Kasumi-1 (cell line): ENCODE data around the gene WDR76.
A peak's percentile ranks its signal among the peaks of the same experiment; 100 is the strongest.

Source experiments
- DNase-seq, 2 experiments: peaks; one replicate each; lab custom pipeline; 2025; lab: John Stamatoyannopoulos, UW

WDR76 gene

DNA sequence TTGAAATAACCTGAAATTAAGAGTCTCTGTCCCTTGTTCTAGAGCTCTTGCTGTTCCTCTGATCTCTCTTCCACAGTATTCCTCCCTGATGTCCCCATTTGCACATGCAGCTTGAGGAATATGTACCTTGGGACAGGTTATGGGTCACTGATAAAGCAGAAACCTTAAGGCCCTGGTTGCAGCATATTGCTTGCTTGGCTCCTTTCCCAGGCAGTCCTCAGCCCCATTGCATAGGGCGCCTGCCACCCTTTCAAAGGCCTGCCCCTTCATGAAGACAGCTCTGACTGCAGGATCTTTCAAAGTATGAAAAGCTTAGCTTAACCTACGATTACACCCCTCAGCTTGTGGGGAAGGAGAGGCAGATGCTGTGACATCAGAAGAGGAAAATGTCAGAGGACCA is 51.6 kb downstream of the WDR76 start:
- no peak for DNase-seq

DNA sequence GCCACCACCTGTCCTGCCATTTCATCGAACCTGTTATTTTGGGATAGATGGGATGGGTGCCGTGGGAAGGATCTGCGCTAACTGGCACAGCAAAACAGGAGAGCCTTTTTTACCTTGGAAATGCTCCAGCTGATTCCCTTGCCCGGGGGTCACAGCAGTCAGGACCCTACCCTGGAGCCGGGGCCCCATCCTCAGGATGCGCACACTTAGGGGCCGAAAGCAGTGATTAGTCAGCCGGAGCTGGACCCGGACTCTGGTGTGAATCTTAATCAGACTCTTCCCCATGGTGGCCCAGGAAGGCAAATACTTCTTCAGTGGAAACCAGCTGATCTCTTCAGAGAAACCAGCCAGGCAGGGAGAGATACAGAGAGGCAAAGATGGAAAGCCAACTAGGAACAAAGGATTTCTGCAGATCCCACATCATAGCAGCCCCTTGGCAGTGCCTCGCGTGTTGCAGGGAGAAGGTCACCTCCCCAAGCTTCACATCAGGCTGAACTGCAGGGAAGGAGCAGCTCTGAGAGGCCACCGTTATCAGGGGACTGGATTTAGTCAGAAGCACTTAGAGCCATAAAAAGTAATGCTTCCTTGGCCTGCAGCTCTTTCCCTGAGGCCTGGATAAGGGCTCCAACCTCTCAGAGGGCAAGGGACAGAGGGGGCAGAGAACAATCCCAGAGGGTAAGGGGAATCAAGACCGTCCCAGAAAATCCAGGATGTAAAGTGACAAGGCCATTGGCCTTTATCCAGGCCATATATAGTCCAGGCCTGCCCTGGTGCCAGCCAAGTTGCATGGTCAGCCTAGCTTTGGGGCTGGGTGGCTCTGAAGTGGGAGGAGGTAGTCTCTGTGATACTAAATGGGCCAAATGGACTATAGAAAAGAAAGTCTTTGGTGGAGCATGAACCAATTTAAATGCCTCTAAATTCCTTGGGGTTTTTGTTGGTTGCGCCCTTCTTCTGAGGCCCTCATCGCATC is 52.9 kb downstream of the WDR76 start:
- DNase-seq, result no peak

DNA sequence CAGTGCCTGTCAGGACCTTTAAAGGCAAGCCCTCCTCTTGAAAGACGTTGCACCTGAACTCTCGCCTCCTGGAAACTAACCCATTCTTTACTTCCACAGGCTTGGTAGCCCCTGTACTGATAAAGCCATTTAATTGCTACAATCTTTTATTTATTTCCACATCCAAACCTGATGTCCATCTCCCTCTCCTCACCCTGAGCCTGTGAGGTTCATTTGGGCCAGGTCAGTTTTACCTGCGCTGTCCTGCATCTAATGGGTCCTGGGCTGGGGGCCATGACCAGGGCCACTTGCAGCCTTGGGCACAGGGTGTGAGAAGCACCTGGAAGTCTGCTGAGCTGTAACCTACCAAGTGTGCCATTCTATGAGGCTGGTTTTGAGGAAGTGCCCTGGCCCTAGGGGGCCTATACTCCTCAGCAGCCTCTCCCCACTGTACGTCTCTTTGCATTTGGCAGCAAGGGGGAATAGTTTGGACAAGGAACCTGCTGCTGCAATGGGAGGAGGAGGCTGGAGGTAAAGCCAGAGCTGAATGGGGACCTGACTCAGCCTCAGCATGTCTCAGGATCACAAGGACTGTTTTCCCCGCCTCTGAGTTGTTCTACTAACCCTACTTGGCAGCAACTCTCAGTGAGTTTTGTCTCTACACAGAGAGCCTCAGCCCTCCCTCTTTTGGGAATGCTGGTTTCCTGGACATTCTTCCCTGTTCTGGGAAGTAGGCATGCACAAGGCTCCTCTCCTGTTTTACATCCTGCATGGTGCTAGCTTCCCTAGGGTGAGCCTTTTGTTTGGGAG is 53.8 kb downstream of the WDR76 start:
- DNase-seq, result no peak

DNA sequence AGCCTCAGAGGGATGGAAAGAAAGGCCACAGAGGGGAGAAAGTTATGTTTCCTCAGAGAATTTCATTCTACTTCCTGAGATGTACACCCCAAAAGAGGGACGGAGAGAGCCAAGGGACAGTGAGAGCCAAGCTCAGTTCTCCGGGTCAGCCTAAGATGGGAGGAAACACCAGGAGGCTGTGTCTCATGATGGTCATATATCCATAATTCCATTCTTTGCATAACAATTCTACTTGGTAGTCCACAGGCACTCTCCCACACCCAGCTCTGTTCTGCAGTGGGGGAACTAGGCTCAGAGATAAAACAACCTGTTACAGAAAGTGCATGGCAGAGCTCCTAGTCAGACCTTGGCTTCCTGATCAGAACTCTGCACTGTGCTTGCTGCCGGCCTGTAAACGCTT is 54.4 kb downstream of the WDR76 start:
- no peak for DNase-seq

DNA sequence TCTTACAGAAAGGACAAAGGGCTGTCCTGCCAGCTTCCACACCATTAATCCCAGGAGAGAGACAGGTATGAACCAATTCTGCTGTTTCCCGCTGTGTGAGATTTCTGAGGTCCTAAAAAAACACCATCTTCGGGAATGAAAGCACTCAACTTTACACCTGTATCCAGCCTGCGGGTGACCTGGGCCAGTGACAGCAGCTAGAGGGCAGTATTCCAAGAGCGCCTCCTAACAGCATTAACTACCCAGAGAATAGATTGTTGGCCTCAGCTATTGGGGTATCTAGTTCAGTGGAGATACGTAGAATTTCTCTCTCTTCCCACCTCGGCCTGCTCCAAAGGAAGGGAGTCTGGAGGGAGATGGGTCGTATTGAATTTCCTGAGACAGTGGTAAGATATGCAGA is 55.1 kb downstream of the WDR76 start:
- peak in 1 of 2 experiments; percentile 2 for DNase-seq

DNA sequence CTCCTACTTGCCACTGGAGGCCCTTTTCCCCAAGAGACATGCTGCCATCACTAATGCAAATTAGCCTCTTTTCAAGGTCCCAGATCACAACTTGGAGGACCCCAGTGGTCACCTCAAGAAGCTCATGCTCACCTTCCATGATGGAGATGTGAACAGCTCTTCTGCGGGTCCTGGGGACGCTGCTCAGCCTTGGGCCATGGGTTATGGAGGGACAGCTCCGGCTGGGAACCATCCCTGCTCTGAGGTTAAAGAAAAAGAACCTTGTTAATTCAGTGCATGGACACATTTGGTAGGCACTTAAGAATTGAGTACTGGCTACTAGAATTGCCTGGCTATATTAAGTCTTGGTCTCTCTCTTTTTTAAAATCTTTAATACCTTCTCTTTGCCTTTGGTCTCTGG is 56.8 kb downstream of the WDR76 start:
- no peak for DNase-seq

DNA sequence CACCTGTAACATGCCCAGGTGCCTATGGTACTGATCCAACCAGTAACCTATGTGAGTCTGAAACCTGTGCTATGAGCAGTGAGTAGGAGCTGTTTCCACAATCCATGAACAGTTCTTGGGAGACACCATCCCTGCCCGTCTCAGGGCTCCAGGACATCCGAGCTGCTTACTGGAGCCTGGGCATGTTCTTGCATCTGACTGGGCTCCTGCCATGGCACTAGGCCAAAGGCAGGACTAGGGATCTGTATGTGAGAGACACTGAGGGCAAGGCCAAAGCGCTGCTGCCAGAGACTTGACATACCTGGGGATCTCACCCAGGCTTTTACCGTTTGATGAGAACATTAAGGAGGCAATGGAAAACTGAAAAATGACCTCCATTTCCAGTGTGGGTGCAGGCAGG is 59.8 kb downstream of the WDR76 start:
- no peak for DNase-seq

DNA sequence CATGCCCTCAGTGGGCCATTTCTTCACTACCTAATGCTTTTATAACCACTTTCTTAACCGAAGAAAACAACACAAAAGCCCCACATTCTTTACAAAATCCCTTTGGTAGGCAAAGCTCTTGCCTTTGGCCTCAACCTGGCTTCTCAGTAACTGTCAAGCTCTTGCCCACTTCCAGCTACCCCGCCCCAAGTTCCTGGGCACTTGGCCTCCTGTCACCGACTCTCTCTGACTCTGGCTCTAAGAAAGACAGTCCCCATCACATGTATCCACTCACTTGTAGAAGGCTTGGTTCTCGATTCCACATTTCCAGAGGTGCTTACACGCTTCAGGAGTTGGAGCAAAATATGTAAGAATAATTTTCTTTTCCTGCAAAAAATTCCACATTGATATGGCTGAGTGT is 61.1 kb downstream of the WDR76 start:
- no peak for DNase-seq

DNA sequence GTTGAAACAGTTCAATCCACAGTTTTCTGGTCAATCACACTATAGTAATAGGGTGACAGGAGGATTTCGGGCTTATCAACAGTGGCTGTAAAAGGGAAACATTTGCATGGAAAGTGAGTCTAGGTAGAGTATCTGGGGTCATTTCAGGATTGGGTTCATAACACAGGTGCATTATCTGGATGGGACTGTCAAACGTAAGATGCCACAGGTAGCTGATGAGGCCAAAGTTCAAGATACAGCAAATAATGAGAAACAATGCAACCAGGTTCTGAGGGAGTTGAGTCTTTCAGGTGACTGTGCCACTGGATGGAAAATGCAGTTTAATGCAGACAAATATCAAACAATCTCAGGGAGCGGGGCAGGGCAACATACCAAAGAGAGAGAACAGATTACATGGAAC is 62.2 kb downstream of the WDR76 start:
- DNase-seq, result no peak

DNA sequence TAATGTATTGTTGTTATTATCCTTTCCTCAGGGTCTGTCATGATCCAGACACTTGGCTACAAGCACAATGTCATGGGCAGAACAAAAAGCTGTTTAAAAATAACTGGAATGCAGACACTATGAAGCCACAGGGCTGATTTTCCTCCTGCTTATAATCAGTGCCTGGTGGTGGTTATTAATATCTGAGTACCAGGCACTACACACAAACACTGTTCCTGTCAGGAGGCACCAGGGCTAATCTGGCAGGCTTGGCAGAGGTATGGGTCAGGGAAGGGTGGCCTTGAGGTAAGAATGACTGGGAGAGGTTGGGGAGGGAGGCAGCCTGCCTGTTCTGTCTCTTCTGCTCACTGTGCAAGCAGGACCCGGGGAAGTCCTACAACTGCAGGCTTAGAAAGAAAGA is 67.2 kb downstream of the WDR76 start:
- no peak for DNase-seq

DNA sequence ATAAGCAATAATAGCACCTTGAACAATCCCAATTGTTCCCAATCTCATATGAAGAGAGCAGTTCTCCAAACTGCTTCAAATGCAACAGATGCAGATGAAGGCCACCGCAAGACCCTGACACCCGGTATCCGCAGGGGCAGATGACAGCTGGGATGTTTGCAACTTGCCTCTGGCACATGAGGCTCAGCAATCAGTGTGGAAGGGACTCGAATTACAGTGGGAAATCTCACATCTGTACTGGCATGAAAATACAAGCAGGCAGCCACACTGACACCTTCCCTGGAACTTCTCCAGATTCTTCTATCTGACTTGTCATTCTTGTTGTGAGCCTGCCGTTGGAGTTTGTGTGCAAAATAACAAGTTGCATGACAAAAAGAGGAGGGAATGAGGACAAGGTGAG is 68.8 kb downstream of the WDR76 start:
- DNase-seq, result no peak

DNA sequence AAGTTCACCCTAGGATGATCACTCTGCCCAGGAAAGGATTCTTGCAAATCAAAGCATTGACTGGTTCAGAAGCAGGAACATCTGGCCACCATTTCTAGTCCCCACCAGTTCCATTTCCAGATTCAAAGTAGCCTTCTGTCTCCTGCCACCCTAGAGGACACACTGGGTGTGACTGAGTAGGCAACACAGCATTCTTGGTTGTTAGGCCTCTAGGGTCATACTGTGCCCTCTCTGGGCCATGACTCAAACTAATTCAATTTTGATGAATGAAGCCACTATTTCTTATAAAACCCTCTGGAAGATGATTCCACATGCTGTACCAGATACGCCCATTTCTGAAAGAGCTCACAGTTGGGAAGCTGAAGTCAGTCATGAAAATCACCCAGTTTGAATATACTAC is 69.7 kb downstream of the WDR76 start:
- no peak for DNase-seq

DNA sequence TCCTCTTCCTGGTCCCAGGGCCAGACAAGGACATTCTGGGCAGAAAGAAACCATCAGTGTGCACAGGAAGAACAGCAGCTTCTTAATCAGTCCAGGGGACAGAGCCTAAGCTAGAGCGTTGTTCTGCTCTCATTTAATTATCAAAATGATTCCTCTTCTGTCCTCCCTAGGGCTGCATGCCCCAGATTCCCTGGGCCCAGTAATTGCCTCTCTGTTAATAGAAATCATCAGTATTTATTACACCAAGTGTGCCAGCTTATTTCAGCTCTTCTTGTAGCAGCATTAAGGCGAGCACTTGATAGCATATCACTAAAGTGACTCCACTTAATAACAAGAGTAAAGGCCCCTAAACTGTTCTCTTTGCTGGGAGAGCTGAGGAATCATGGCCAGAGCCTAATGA is 72.1 kb downstream of the WDR76 start:
- no peak for DNase-seq

DNA sequence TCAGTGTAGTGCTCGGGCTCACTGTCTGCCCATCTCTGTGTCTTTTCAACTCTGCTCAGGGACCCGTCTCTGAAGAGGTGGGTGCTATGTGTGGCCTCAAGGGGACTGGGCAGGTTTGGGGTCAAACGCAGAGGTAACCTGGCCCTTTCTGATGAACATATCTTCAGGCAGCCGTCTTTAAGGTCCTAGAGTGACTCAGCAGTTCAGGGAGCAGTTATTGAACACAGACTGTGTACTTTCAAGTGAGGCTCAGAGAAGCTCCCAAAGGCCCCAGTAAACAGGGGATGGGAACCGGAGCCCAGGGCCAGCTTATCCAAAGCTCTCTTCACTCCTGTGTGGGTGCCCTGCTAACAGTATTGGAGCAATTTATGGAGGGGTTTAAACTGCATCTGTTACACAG is 73.1 kb downstream of the WDR76 start:
- DNase-seq, result no peak

DNA sequence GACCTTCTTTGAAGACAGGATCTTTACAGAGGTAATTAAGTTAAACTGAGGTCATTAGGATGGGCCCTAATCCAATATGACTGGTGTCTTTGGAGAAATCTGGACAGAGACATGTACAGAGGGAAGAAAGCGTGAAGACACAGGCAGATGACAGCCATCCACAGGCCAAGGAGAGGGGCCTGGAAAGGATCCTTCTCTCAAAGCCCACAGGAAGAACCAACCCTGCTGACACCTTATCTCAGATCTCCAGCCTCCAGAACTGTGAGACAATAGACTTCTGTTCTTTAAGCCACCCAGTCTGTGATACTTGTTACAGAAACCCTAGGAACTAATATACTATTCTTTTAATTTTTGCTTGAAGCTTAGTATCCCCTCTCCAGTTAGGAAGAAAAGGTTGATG is 74.2 kb downstream of the WDR76 start:
- DNase-seq, result no peak

DNA sequence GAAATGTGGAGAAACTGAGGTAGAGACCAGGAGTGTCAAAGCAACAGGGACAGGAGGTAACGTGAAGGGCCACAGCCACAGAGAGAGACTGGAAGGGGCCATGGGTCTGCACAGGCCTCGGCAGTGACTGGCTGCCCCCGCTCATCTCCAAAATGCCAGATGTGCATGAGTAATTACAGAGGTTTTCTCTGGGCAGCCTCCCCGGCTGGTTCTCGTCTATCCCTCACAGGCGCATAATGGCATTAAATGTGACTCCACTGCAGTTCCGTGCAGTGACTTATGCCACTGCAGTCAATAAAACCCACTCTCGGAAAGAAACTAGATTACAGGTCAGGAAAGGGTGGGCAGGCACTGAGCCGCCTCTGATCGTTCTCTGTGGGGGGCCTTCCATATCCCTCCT is 74.7 kb downstream of the WDR76 start:
- no peak for DNase-seq

DNA sequence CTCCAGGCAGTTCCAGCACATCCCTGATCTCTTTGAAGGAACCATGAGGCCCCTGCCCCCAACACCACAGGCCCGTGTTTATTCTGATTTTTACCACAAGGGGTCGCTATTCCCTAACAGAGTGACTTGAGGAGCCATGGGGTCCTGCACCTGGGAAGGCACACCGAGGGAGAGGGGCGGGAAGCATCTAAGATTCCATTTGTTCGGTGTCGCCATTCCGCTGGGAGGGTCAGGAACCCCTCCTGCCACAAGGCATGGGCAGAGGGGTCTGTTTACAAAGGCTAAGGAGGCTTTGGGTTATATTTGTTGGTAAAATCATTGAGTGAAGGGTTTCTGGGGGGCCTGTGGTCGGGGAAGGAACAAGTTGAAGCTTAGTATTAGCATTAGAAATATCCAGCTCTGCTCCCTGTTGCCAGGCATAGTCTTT is 77.1 kb downstream of the WDR76 start:
- peak; percentile 36 to 50 for DNase-seq

DNA sequence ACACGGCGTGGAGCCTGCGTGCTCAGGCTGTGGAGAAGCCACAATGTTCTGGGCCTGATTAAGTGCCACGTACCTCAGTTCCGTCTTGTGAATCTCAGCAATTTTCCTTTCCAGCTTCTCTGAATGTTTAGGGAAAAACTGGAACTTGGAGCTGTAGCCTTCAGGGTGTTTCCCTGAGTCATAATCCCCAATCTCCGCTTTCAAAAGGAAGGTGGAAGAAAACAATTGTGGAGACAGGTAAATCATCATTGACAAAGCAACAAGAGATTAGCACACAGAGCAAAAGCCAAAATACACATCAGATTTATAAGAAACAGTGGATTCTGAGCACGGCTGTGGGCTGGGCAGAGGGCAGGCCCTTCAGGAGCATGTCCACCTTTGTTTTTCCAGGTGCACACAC is 79.0 kb downstream of the WDR76 start:
- no peak for DNase-seq

DNA sequence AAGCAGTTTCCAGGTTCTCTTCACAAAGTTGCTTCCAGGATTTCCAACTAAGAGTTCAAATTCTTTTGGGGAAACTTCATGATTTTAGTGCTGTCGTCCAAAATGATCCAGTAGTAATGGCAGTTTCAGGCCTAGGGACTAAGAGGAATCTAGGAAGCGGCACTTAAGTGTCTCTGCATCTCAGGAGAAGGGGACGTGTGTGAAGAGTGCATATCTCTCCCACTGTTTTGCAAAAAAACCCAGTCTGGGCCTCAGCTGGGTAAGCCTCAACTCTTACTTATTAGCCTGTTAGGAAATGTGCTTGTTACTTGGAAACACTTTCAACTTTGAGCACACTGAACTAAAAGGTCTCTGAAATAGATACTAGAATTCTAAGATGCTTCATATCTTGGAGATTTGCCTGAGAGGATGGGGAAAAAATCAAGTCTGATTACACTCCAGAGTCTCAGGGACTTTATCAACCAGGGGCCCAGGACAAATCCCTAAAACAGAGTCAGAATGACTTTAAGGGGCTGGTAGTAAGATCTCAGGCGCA is 81.8 kb downstream of the WDR76 start:
- DNase-seq, result no peak

DNA sequence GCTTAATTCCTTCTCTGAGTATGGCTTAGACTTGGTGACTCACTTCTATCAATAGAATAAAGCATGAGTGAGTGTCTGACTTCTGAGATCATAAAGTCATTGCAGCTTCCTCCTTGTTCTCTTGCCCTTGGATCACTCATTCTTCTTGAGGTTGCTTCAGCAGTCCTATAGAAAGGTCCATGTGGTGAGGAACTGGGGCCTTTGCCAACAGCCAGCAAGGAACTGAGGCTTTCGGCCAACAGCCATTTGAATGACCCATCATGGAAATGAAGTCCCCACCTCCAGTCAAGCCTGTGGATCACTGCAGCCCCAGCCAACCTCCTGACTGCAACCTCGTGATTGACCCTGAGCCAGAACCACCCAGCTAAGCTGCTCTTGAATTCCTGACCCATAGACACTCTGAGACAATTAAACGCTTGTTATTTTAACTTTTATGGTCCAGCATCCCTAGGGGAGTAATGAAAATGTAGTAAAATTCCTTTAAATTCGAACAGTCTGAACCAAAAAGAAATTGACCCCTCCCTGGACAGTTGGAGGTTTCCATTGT is 84.5 kb downstream of the WDR76 start:
- no peak for DNase-seq

DNA sequence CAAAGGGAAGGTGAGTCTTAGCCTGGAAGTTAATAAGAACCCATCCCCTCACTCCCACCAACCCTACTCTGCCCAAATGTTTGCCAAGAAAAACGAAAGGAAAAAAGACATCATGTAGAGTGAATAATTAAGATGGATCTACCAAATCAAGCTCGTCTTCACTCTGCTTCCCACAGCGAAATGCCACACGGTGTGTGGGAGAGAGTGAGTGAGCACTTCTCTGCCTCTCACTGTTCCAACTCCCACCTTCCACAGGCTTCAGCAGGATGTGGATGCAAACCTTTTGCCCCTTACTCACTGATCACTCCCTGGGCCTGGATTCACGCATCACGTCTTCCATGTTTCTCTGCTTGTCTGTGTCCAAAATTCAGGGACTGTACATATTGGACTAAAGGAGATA is 85.4 kb downstream of the WDR76 start:
- DNase-seq, result no peak

DNA sequence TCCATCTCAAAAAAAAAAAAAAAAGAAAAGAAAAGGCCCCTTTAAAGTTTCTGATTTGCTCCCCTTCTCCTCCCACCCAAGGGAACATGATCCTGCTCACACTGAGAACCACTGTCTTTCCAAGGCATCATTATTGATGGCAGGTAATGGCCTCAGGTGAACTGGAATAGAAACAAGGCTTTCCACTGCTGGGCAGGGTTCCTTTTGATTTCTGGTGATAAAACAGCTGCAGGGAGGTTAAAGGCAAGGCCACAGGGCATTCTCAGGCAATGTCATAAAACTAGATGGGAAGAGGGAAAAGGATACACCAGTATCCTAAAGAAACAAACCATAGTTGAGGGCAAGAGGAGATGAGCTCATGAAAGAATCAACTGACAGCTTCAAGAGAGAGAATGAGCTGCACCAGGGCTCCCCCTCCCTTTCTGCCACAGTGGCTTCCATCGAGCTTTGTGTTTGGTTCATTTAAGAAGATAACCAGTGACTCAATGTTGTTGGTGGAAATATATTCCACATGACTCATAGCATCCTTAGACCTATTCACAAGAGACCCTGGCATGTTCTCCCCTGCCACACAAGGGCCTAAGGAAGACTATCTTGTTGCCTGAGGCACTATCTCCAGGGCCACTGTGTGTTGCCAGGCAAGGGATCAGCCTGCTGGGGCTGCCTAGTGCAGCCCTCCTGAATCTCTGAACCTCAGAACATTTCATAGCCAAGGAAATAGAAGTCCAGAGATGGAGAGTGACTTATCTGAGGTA is 86.4 kb downstream of the WDR76 start:
- no peak for DNase-seq
